Kidney glomerular epithelial cell (primary cell): ENCODE measurements around the gene AXIN1.
A peak's percentile ranks its signal among the peaks of the same experiment; 100 is the strongest.
"Not testable (repeated sequence)": the region's sequence is repeated elsewhere in the genome, so short reads cannot be mapped to it uniquely, and the experiment has no call there.

ENCODE experiments used
- DNase-seq: peaks from one replicate; lab custom pipeline; 2025; lab: John Stamatoyannopoulos, UW

AXIN1 gene

DNA sequence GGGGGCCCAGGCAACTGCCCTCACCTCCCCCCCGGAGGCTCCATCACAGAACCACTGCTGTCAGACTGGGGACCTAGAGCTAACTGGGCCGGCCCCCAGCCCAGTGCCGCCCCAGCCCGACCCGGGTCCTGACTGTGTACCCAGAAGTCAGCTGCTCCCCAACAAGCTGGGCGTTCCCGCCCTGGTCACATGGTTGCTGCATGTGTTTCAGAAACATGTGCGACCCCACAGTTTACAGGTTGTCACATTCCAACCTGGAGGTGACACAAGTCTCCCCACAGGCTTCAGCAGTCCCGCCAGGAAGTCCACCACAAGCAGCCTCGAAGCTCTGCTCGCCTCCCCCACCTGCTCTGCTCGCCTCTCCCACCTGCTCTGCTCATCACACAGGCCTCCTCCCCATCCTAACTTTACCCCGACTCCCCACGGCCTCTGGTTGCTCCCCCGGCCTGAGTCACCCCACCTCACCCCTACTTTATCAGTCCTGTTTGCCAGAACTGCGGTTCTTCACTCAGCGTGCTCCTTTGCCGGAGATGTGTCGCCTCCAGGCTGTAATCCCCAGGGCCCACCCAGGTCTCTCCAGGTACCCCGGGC lies 16.8 kb upstream of the AXIN1 start:
- DNase-seq = no peak

DNA sequence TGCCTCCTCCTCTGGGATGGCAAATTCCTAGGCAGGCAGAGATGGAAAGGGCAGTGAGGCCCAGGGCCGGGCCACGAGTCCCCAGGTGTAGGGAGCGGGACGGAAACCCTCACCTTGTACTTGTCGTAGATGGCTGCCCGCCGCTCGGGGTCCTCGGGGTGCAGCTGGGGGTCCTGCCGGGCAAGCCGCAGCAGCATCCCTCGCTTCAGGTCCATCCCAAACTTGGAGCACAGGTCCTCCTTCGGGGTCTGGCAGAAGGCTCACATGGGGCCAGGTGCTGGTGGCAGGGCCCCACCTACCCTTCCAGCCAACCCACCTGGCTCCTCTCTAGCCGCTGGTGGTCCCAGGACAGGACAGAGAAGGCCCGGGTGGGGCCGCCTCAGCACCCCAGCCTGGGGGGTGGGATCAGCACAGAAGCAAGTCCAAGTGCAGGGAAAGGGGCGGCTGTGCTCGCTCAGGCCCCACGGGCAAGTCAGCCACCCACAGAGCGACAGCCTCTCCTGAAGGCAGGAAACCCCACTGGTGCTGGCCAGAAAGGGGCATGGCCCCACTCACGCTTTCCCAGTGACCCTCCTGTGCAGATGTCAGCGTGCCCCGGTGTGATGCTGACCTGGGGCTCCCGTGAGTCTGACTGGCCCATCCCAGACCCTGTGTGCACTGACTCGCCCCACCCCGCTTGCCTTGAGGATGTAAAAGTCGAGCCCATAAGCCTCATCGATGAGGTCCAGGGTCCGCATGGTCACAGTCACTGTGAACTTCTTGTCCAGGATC lies 16.1 kb upstream of the AXIN1 start:
- no peak for DNase-seq

DNA sequence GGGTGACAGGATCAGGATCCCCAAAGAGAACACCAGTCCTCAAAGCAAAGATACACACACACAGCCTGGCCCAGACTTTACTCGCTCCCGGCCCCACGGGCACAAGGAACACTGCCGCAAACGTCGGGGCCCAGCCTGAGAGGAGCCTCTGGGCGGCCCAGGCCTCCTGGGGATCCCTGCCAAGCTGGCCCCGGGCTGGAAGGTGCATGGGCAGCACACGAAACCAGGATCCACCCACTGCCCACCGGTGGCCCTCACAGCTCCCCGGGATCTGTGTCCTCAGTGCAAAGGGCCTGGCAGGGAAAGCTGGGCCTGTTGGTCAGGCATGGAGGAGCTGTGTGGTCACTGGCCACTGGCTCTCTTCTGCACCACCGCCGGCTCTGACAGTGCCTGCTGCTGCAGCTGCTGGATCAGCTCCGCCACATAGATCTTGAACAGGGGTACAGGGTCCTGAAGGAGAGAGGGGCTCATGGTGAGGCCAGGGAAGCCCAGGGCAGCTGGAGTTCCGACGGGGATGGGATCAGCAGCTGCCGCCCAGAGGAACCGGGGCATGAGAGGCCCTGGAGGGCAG lies 14.9 kb upstream of the AXIN1 start:
- DNase-seq = no peak

DNA sequence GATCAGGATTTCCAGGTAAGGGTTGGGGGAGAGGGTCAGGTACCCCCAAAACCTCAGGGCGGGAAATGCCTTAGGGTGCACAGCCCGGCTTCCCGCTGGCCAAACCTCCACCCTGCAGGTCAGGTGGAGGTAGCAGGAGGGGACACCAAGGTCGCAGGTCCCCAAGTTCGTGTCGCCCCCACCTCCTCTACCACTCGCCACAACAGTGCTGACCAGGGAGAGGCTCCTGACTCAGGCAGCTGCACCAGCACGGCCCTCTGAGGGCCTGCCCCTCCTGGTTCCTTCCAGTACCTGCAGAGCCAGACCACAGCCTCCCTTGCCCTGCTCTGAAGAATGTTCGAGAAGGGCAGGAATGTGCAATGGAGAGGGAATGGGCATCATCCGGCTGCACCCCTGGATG lies 14.0 kb upstream of the AXIN1 start:
- no peak for DNase-seq

DNA sequence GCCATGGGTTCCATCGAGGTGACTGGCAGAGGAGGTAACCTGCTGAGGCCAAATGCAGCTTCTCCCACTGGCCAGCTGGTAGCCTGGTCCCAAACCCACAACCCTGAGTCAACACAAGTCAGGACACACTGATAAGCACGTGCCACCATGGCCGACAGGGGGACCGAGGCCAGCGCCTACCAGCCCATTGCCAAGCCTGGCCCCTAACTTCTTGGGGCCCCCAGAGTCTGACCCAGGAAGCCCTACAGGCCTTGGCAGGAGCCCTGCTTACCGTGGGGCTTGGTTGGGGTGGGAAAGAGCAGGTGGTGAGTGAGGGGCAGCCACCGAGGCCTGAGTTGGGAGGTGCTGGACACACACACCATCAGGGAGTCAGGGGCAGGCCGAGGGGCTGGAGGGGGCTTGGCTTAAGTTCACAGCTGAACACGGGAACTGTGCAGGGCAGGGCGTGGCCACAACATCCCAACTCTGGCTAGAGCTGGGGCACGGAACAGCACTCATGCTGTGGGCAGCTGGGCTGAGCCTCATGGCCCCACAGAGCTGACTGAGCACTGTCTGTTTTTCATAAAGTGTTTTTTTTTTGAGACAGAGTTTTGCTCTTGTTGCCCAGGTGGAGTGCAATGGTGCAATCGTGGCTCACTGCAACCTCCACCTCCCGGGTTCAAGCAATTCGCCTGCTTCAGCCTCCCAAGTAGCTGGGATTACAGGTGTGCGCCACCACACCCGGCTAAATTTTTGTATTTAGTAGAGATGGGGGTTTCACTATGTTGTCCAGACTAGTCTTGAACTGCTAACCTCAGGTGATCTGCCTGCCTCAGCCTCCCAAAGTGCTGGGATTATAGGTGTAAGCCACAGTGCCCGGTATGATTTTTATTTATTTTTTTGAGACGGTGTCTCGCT lies 12.3 kb upstream of the AXIN1 start:
- DNase-seq = no peak

DNA sequence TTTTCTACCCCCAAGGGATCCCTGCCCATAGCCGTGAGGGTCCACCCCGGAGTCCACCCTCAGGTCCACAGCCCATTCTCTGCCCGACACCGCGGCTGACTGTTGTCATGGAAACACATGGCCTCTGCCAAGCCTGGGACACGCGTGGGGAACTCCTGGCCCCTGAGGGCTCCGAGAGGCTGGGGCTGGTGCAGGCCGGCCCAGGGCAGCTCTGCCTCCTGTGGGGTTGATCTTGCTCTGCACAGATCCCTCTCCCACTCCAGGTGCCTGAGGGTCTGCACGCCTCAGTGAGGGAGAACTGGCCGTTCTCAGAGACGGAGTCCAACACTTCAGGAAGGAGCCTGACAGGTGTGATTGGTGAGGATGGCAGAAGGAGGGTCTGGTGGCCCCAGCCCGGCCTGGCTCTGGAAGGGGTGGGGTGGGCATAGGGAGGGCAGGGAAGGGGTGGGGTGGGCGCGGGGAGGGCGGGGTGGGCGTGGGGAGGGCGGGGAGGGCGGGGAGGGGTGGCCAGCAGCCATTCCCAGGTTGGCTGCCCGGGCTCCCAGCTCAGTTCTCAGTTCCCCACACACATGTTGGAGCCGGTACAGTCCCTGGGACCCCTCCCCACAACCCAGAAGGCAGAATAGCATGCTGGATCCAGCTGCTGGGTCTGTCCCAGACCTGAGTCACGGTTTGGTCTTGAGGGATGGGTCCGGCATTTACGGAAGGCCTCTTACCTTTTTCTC lies 11.4 kb upstream of the AXIN1 start:
- no peak for DNase-seq

DNA sequence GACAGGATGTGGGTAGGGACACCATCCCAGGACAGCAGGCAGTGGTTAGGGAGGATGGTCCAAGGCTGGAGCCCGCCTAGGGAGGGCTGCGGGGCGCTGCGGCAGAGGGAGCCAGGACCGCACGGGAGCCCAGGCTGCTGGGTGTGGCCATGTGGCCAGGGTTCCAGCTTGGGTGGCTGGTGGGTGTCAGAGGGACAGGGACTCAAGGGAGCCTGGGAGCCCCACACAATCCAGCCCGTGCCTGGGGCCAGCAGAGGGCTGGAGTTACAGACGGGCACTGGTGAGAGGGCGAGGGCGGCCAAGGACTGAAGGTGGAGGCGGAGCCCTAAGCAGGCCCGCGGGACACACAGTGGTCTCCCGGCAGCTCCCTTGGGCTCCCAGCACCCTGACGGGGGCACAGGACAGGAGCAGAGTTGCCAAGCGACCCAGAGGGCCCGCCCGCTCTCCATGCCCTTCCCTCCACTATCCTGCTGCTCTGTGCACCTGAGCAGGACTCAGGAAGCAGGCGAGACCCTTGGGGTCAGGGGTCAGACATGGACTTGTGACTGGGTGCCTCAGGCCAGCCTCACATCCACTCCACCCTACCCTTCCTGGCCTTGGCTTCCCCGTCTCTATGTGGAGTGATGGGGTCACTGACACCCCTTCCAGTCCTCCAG lies 10.7 kb upstream of the AXIN1 start:
- DNase-seq = no peak

DNA sequence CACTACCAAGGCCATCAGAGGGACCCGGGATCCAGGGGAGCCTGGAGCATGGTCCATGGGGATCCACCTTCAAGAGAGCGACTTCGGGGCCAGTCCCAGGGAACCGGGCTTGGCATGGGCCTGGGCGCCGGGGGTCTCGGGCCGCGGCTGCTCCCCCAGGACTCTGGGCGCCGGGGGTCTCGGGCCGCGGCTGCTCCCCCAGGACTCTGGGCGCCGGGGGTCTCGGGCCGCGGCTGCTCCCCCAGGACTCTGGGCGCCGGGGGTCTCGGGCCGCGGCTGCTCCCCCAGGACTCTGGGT lies 10.1 kb upstream of the AXIN1 start:
- not testable (repeated sequence) for DNase-seq

DNA sequence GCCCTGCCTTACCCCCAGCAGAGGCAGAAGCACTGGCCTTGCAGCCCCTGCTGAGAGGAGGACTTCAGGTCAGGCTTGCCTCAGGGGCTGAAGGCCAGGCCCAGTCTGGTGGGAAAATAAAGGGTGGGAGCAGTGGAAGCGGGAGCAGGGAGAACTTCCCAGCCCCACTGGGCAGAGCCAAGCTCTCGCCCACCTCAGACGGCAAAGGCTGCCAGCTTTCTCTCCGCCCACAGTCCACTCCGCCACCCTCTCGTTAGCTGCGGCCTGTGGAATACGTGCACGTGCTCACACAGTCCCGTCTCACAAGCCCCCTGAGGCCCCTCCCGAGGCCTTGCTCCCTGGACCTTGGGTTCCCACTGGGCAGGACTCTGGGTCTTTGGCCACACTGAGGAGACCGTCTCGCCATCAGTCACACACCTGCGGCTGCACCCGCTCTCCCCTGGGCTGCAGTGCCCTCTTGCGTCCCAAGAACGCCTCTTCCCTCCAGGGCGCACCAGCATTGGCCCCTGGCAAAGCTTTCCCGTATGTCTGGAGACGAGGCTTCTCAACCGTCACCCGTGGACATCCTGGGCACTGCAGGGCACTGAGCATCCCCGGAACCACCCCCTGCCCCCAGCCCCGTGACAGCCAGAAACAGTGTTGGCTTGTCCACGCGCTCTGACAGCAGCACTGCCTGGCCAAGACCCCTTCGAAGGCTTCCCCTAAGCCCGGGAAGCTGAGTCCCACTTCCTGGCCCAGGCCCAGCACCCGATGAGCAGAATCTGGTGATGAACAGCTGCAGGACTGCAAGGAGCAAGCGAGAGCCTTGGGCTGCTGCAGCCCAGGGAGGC lies 9.6 kb upstream of the AXIN1 start:
- peak; percentile 66 for DNase-seq

DNA sequence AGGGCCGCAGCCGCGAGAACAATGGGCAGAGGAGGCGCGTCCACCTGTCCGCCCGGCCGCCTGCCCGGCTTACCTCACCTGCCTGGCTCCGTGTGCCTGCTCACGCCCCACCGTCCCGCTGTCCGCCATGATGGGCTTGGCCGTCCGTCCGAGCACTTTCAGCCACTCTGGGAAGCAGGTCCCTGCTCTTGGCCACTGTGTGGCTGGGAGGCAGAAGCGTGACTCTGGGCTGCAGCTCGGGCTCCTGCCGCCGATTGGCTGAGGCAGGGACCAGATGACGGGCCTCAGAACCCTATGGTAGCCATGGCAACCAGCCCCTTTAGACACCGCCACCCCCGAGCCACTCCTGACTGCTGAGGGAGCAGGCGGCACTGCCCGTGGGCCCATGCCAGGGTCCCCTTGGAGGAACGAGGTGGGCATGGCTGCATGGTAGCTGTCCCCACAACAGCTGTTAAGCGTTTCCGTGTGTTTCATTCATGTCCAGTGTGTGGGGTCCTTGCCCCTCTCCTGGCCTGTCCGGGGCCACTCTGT lies 8.9 kb upstream of the AXIN1 start:
- DNase-seq = no peak

DNA sequence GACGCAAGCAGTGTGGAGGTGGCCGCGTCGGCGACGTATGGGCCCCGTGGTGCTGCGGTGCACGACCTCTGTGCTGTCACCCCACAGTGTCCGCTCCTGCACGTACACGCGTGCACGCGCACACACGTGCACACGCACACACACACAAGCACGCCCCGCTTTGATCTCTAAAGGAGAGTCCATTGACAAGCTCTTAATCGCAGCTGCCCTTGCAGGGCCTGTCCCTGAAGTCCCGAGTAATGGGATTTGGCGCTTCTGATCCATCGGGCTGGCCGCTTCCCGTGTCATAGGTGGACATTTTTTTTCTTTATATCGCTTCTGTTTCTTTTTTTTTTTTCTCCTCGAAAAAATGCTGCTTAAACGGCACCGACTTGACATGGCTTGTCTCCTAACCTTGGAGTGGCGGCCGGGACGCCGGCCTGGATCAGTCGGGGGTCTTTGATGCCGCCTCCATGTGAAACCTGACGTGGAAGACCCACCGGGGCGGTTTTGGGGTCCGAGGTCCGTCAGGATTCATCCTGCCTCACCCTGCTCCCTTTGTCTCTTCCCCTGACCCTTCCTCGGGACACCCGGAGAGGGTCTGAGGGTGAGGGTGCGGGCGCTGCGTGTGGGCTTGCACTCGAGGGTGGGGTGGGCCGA lies 8.3 kb upstream of the AXIN1 start:
- DNase-seq = no peak

DNA sequence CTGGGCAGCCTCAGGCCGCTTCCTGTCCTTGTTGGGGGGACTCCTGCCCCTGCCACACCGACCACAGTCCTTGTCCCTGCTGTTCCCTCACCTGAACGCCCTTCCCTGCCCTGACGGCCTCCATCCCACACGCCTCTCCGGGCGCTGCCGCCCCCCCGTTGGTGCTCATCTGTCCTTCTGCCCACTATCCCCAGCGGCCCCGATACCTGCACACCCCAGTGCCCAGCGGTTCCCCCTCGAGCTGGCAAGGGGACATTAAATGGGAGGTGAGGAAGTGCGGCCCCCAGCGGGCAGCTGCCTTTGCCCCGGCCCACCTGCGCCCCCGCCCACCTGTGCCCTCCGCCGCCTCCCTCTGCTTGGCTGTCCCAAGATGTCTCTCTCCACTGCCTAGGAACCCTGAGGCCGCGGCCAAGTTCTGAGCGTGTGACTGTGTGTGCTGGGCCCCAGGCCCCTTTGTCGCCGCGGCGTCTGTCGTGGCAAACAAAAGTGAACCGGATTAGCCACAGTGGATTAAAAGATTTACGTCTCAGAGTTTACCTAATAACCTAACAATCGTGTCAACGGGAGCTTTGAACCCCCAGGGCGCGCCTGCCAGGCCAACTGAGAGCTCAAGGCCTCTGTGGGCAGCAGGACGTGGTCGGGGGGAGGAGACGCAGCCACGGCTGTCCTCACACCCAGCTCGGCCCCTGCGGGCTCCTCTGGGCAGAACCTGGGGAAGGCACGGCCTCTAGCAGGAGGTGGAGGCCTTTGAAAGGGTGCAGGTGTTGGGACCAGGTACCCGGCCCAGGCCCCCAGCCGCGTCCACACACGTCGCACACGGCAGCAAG lies 7.6 kb upstream of the AXIN1 start:
- no peak for DNase-seq

DNA sequence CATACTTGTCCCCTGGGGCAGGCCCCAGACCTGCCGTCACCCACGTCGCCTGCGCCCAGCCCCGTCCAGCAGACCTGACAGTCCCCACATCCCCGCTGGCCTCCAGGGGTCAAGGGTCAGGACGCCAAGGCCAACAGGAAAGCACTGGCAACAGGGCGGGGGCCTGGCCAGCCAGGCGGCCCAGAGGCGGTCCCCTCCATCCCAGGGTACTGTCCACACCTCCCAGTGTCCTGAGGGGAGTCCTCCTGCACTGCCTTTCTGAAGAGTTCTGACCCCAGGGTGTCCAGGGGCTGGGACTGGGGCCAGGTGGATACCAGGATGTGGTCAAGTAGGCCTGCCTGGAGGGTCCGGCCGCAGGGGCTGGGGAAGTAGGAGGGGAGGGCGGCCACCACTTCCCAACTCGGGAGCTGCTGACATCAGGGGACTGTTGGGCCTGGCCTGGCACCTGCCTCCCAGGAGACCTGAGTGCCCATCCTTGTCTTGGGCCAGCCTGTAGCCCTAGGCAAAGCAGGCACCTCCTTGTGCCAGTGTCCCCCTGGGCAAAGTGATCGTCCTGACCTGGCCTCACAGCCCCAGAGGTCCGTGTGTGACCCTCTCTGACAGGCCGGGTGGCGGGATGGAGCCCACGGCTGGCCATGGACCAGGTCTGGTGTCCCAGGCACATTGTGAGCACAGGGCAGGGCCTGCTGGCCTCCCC lies 6.7 kb upstream of the AXIN1 start:
- DNase-seq = no peak

DNA sequence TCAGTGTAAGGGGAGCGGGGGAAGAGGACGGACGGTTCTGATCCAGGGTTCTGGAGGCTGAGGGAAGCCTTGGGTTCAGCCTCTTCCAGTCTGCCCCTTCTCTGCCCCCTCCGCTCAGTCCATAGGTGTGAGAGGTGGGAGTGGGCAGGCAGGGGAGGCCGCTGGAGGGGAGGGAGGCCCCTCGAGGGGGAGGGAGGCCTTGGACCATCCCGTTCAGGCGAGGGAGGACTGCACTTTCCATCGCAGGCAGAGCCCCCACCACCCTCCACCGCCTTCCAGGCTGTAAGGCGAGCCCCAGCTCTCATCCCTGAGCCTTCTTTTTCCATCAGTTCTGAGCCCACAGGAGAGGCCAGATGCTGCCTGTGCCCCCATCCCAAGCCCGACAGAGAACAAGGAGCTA lies 4.2 kb upstream of the AXIN1 start:
- DNase-seq = no peak

DNA sequence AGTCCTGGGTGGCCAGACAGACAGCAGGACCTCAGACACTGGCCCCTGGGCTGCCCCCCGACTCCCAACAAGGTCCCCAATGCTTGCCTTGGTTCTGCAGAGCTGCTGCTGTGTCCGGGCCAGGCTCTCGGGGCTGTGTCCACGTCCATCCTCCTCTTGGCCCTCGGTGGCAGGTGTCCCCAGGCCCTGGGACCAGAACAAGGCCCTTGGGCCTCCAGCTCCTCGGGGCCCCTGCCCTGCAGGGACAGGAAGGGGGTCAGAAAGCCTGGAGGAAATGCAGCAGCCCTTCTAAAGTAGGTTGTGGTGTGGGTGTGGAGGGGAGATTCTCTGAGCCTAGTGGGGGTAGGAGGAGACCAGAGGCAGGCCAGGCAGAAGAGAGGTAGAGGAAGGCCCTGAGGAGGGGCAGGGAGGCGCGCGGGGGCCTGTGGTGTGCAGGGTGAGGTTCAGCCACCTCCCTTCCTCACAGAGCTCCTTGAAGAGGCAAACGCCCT lies 2.5 kb upstream of the AXIN1 start:
- DNase-seq = no peak

DNA sequence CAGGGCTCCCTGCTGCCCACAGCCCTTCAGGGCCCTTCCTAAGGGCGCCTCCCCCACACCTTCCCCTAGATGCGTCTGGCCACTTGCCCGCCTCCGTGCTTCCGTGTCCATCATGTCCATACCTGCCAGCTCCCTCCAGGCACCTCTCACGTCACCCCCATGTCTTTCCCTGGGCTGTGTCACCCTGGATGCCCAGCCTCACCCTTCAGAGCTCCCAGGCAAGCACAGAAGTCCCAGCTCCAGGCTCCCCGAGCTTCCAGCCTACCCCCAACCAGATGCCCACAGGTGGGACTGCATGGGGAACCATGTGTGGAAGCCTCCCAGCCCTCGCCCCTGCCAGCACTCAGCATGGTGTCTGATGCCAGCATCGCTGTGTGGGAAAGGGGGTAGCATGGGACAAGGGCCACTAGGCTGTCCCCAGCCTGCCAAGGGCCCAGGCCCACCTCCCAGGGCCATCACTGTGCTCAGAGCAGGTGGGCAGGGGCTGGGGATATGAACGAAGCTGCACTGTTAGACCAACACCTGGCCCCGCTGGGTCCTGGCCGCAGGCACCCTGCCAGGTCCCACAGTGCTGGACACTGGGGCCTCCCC lies 1.9 kb upstream of the AXIN1 start:
- DNase-seq = no peak

DNA sequence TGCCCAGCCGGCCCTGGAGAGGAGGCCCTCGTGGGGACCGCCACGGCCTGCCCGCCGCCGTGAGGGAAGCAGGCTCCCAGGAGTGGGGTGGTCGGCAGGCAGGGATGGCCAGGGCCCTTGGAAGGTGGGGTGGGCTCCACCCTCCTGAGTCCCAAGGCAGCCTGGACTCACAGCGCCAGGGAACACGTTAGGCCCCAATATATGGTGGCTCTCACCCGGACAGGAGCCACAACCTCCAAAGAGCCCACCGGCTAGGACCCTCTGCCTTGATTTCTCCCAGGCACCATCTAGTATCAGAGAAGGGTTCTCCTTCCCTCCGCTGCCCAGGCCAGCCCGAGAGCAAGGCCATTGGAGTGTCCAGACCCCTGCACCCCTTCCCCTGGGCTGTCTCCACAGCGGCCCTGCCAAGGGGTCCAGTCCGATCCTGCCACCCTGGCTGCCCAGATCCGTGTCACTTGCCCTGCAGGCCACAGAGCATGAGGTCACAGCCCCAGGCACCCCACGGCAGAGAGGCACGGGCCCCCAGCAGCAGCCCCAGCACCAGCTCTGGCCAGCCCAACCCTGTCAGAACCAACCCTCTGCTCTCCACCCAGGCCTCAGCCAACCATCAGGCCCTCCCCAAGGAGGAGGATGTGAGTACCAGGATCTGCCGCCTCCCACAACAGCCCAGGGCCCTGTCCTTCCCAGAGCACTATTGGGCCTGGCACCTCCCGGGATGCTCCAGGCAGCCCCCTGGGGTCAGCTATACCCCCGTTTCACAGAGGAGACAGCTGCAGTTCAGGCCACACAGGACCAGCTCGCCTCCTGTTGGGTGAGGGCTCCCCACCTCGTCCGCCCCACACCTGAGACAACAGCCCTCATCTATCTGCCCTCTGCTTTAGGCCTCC lies 1.1 kb upstream of the AXIN1 start:
- no peak for DNase-seq
